Memory B cell (primary cell): ENCODE results near the gene PLA2G10.
A peak's percentile ranks its signal among the peaks of the same experiment; 100 is the strongest.
"Not testable (repeated sequence)": the region's sequence is repeated elsewhere in the genome, so short reads cannot be mapped to it uniquely, and the experiment has no call there.

ENCODE experiments used
- ATAC-seq: fragments of 150-1000 bp; cut with Tn5 transposase; 2 replicates; pipeline ENCODE4 v1.10.0; 2021; ENCODE audit warnings: low read depth, mild to moderate bottlenecking, moderate library complexity
- DNase-seq, 2 donors: peaks; one replicate each; pipeline ENCODE4 v3.0.0; 2022; ENCODE audit warnings: low spot score in 2 of 2
- H3K27ac Mint-ChIP-seq: one replicate; pipeline ENCODE4 v1.8.0; 2022; ENCODE audit warnings: mild to moderate bottlenecking, moderate library complexity, mixed read lengths
- H3K27me3 Mint-ChIP-seq: one replicate; pipeline ENCODE4 v1.8.0; 2022; ENCODE audit warnings: mixed read lengths
- H3K36me3 Mint-ChIP-seq: one replicate; pipeline ENCODE4 v1.8.0; 2022; ENCODE audit warnings: mild to moderate bottlenecking, mixed read lengths
- H3K4me1 Mint-ChIP-seq: one replicate; pipeline ENCODE4 v1.8.0; 2022; ENCODE audit warnings: mixed read lengths
- H3K4me3 Mint-ChIP-seq: one replicate; pipeline ENCODE4 v1.8.0; 2022; ENCODE audit warnings: mild to moderate bottlenecking, moderate library complexity, mixed read lengths
- H3K9me3 Mint-ChIP-seq: one replicate; pipeline ENCODE4 v1.8.0; 2022; ENCODE audit warnings: mixed read lengths

The PLA2G10 gene

GRCh38 chr16:14640538-14640937 lies 53.6 kb downstream of the PLA2G10 start:
- ATAC-seq, result no peak
- Mint-ChIP-seq H3K36me3 (peaks cover 4% of the 10 kb centered on the region), H3K27ac (peak overlapping the region; percentile 28), H3K27me3 (no peaks in the 10 kb centered on the region), H3K9me3 (no peaks in the 10 kb centered on the region), H3K4me3 (no peak overlapping the region), H3K4me1 (peaks cover 24% of the 10 kb centered on the region)
- no peak for DNase-seq

GRCh38 chr16:14636951-14637240 lies 57.2 kb downstream of the PLA2G10 start:
- H3K4me3 Mint-ChIP-seq, H3K36me3 Mint-ChIP-seq, H3K9me3 Mint-ChIP-seq, DNase-seq, ATAC-seq, H3K27ac Mint-ChIP-seq, H3K27me3 Mint-ChIP-seq: not testable (repeated sequence)
- peaks cover 37% of the 10 kb centered on the region for H3K4me1 Mint-ChIP-seq

GRCh38 chr16:14636179-14636950 lies 57.7 kb downstream of the PLA2G10 start:
- not testable (repeated sequence) for H3K4me3 Mint-ChIP-seq, ATAC-seq, H3K27me3 Mint-ChIP-seq, H3K9me3 Mint-ChIP-seq, H3K36me3 Mint-ChIP-seq, DNase-seq
- Mint-ChIP-seq H3K27ac (peak overlapping the region; percentile 43), H3K4me1 (peaks cover 35% of the 10 kb centered on the region)

- H3K4me3 Mint-ChIP-seq, result no peak overlapping the region
- H3K4me1 Mint-ChIP-seq, result peaks cover 31% of the 10 kb centered on the region
- no peaks in the 10 kb centered on the region for H3K9me3 Mint-ChIP-seq
- ATAC-seq (no peak), DNase-seq (no peak)
- peak overlapping the region; percentile 93 for H3K27ac Mint-ChIP-seq
- H3K27me3 Mint-ChIP-seq, result no peaks in the 10 kb centered on the region
- peaks cover 8% of the 10 kb centered on the region for H3K36me3 Mint-ChIP-seq
Measured at GRCh38 chr16:14635395-14636165, 58.5 kb downstream of the PLA2G10 start.

GRCh38 chr16:14634389-14634725 lies 59.8 kb downstream of the PLA2G10 start:
- peak overlapping the region; percentile 100 for H3K4me3 Mint-ChIP-seq
- H3K27me3 Mint-ChIP-seq, result no peaks in the 10 kb centered on the region
- H3K4me1 Mint-ChIP-seq, result peaks cover 27% of the 10 kb centered on the region
- H3K27ac Mint-ChIP-seq, result peak overlapping the region; percentile 93
- peaks cover 3% of the 10 kb centered on the region for H3K9me3 Mint-ChIP-seq
- ATAC-seq (no peak), DNase-seq (no peak)
- H3K36me3 Mint-ChIP-seq, result peaks cover 4% of the 10 kb centered on the region

- Mint-ChIP-seq H3K36me3 (peaks cover 4% of the 10 kb centered on the region), H3K4me1 (peaks cover 35% of the 10 kb centered on the region), H3K9me3 (peaks cover 3% of the 10 kb centered on the region), H3K27ac (peak within 1 kb of the TSS; percentile 93), H3K4me3 (peak within 1 kb of the TSS; percentile 100), H3K27me3 (no peaks in the 10 kb centered on the region)
- ATAC-seq (peak; percentile 73), DNase-seq (peak; percentile 97 to 99)
Measured at GRCh38 chr16:14632693-14633569, 61.2 kb downstream of the PLA2G10 start, which contains the start of gene BFAR. Gene BFAR, plus strand, starts transcription at chr16:14632951. Its CDS starts 11,396 bp downstream, at chr16:14644347.

GRCh38 chr16:14630620-14631330 lies 63.3 kb downstream of the PLA2G10 start:
- not testable (repeated sequence) for H3K27me3 Mint-ChIP-seq, ATAC-seq, DNase-seq, H3K9me3 Mint-ChIP-seq
- Mint-ChIP-seq H3K36me3 (peaks cover 12% of the 10 kb centered on the region), H3K4me3 (peak overlapping the region; percentile 100), H3K27ac (peak overlapping the region; percentile 95), H3K4me1 (peaks cover 25% of the 10 kb centered on the region)

- peak; percentile 67 for ATAC-seq
- H3K27me3 Mint-ChIP-seq, result no peaks in the 10 kb centered on the region
- peaks cover 27% of the 10 kb centered on the region for H3K4me1 Mint-ChIP-seq
- peaks cover 18% of the 10 kb centered on the region for H3K36me3 Mint-ChIP-seq
- H3K27ac Mint-ChIP-seq, result peak within 1 kb of the TSS; percentile 95
- H3K9me3 Mint-ChIP-seq, result peaks cover 3% of the 10 kb centered on the region
- peak within 1 kb of the TSS; percentile 100 for H3K4me3 Mint-ChIP-seq
- peak; percentile 96 to 99 for DNase-seq
Measured at GRCh38 chr16:14629919-14630619, 64.0 kb downstream of the PLA2G10 start, which contains the start of gene PARN. Gene PARN, minus strand, starts transcription at chr16:14630260. Its CDS starts 135 bp downstream, at chr16:14630125.

GRCh38 chr16:14629612-14629918 lies 64.5 kb downstream of the PLA2G10 start:
- peaks cover 24% of the 10 kb centered on the region for H3K4me1 Mint-ChIP-seq
- DNase-seq (peak in 1 of 2 donors; percentile 22), ATAC-seq (no peak)
- peak overlapping the region; percentile 97 for H3K4me3 Mint-ChIP-seq
- H3K9me3 Mint-ChIP-seq, result peaks cover 3% of the 10 kb centered on the region
- peaks cover 15% of the 10 kb centered on the region for H3K36me3 Mint-ChIP-seq
- peak overlapping the region; percentile 95 for H3K27ac Mint-ChIP-seq
- H3K27me3 Mint-ChIP-seq, result no peaks in the 10 kb centered on the region

GRCh38 chr16:14628806-14629611 lies 65.1 kb downstream of the PLA2G10 start:
- Mint-ChIP-seq H3K4me3 (peak overlapping the region; percentile 97), H3K27me3 (no peaks in the 10 kb centered on the region), H3K4me1 (peaks cover 20% of the 10 kb centered on the region), H3K9me3 (peaks cover 3% of the 10 kb centered on the region), H3K27ac (peak overlapping the region; percentile 95), H3K36me3 (peaks cover 16% of the 10 kb centered on the region)
- DNase-seq, result no peak
- no peak for ATAC-seq

GRCh38 chr16:14627078-14627477 lies 67.0 kb downstream of the PLA2G10 start:
- H3K36me3 Mint-ChIP-seq, result peaks cover 24% of the 10 kb centered on the region
- H3K4me1 Mint-ChIP-seq, result peaks cover 16% of the 10 kb centered on the region
- peak overlapping the region; percentile 60 for H3K27ac Mint-ChIP-seq
- peaks cover 3% of the 10 kb centered on the region for H3K9me3 Mint-ChIP-seq
- H3K27me3 Mint-ChIP-seq, result no peaks in the 10 kb centered on the region
- H3K4me3 Mint-ChIP-seq, result no peak overlapping the region
- DNase-seq (no peak), ATAC-seq (no peak)
